ENCODE data around the gene ZMYND11.
"Not testable (repeated sequence)": the region's sequence is repeated elsewhere in the genome, so short reads cannot be mapped to it uniquely, and the experiment has no call there.

Gene ZMYND11

GRCh38 chr10:260819-261429 lies 125.7 kb downstream of the ZMYND11 start:
- no peak for FAIRE-seq

- FAIRE-seq, result not testable (repeated sequence)
Observed at GRCh38 chr10:264160-265073, 129.2 kb downstream of the ZMYND11 start.

GRCh38 chr10:265074-265440 lies 129.8 kb downstream of the ZMYND11 start:
- FAIRE-seq, result not testable (repeated sequence)

DNA sequence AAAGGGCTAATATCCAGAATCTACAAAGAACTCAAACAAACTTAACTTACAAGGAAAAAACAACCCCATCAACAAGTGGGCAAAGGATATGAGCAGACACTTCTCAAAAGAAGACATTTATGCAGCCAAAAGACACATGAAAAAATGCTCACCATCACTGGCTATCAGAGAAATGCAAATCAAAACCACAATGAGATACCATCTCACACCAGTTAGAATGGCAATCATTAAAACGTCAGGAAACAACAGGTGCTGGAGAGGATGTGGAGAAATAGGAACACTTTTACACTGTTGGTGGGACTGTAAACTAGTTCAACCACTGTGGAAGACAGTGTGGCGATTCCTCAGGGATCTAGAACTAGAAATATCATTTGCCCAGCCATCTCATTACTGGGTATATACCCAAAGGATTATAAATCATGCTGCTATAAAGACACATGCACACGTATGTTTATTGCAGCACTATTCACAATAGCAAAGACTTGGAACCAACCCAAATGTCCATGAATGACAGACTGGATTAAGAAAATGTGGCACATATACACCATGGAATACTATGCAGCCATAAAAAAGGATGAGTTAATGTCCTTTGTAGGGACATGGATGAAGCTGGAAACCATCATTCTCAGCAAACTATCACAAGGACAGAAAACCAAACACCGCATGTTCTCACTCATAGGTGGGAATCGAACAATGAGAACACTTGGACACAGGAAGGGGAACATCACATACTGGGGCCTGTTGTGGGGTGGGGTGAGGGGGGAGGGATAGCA lies 130.7 kb downstream of the ZMYND11 start:
- FAIRE-seq, result not testable (repeated sequence)

DNA sequence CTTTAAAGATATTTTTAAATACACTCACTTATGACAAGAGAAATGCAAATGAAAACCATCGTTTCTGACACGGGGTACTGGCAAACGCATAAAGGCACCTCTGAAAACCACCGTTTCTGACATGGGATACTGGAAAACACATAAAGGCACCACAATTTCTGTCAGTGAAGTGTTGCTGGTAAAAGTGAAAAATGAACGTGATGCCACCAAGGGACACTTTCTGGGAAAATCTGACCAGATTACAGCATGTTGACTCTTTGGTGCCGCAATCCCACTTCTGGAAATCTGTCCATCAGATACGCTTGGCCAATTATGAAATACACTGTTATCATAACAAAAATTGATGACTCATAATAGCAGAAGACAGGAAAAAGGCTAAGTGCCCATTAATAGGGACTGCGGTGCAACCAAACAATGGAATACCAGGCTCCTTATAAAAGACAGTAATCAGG lies 131.7 kb downstream of the ZMYND11 start:
- FAIRE-seq, result no peak

GRCh38 chr10:267705-268104 lies 132.4 kb downstream of the ZMYND11 start:
- FAIRE-seq, result no peak

DNA sequence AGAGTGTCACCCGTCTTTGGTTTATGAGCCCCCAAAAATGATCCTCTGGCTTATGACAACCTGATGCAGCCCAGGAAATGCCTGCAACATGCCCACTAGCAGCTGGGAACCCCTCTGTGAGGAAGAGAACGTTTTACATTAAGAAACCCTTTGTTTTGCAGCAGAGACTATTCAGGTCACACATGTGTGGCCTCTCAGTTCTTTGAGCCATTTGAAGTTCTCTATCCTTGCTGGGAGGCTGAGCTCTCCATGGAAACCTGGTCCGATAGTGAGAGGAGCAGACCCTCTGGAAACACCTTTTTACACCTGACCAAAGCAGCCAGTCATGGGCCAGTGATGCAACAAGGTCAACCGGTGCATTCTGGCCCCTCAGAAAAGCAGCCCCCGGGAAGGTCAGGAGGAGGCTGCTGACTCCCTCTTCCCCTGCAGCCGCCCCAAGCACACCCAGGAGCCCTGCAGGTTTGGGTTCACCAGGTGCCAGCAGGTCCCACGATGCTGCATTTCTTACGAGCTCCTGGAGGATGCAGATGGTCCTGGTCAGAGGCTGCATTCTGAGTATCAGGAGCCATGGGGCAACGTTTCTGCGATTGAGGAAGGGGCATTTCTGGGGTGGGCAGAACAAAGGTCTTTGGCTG lies 134.3 kb downstream of the ZMYND11 start:
- FAIRE-seq, result no peak

DNA sequence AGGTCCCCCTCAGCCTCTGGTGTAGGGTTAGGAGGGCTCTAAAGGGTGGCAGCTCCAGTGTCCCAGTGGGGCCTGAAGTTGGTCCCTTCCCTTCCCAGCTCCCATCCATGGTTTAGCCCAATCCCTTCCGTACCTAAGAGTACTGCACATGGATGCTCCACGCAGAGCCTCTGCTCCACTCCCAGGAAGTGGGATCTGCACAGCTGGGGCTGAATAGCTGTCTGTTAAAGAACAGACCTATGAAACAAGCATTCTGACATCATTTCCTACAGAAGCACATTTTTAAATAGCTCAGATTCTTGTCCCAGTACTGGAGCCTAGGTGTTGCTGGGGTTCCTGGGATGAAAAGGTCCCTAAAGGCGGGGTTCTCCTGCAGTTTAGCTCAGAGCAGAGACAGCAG lies 135.9 kb downstream of the ZMYND11 start:
- no peak for FAIRE-seq

GRCh38 chr10:271722-272121 lies 136.5 kb downstream of the ZMYND11 start:
- FAIRE-seq, result no peak

GRCh38 chr10:273088-273487 lies 137.8 kb downstream of the ZMYND11 start:
- no peak for FAIRE-seq

DNA sequence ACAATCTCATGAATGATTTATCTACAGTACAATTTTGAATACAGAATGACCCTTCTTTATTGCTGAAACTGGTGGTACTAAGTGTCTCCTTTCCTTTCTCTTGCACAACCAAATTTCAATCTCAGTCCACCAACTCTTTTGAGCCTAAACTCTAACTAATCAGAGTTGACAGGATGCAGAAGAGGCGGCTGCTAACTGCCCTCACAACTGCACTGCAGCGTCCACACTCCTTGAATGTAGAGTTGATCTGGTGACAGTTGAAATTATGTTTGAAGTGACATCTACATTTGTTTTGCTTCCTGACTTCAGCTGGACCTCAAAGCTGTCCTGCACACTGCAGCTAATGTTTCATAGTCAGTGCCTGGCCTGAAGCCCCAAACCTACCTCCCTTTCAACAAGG lies 139.6 kb downstream of the ZMYND11 start:
- no peak for FAIRE-seq

GRCh38 chr10:275680-276079 lies 140.4 kb downstream of the ZMYND11 start:
- no peak for FAIRE-seq

DNA sequence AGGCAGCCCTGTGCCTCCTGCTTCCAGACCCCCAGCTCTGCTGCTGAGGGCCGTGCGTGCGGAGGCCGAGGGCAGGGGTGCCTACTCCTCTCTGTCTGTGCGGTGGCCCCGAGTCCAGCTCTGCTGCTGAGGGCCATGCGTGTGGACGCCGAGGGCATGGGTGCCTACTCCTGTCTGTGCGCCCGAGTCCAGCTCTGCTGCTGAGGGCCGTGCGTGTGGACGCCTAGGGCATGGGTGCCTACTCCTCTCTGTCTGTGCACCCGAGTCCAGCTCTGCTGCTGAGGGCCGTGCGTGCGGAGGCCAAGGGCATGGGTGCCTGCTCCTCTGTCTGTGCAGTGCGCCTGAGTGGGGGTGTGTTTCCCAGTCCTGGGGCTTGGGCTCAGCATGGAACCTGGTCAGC lies 142.7 kb downstream of the ZMYND11 start:
- no peak for FAIRE-seq

DNA sequence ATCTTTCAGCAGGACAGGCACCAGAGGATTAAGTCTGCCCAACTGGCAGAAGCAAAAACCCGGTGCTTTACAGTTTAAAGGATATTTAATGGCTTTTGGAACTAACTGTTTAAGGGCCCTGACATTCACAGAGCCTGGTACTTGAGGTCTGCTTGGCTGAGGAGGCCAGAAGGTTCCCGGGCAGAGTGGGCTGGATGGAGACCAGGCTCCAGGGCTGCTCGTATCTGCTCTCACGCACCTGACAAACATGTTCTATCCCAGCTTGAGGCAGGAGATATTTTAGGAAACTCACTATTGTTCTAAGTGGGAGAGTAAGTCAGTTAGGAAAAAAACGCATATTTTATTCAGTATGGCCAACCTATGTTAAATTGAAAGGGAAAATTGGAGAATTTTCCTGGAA lies 143.5 kb downstream of the ZMYND11 start:
- FAIRE-seq, result no peak

DNA sequence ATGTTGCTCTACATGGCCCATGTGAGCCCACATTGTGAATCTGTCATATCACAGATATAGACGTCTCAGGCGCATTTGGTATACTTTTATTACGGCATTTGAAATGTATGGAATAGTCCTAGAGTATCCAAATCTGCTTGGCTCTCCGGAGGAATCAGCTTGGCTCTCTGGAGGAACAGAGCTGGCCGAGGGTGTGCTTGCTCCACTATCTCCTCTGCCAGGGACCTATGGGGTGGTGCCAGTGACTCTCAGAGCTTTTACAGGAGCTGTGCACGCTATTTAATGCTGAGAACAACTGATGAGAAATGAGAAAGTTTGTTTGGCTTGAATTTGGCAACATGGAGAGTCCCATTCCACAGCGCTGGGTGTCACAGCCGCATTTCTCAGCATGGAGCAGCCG lies 144.0 kb downstream of the ZMYND11 start:
- FAIRE-seq, result no peak

DNA sequence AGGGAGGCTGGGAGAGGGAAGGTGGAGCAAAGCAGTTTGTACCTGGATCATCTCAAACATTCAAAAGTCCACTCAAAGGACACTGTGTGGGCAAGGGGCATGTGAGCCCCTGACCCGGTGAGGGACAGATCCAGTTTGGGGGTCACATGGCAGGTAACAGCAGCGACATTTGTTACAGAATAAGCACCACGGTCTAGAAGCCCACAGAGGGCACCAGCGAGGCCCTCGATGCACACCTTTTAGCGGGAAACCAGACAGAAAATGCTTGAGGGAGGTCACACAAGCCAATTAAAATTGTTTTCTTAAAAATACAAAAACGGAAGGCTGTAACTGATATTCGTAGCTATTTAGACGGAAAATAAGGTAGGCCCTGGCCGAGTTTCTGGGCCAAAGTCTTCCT lies 144.4 kb downstream of the ZMYND11 start:
- FAIRE-seq, result no peak

DNA sequence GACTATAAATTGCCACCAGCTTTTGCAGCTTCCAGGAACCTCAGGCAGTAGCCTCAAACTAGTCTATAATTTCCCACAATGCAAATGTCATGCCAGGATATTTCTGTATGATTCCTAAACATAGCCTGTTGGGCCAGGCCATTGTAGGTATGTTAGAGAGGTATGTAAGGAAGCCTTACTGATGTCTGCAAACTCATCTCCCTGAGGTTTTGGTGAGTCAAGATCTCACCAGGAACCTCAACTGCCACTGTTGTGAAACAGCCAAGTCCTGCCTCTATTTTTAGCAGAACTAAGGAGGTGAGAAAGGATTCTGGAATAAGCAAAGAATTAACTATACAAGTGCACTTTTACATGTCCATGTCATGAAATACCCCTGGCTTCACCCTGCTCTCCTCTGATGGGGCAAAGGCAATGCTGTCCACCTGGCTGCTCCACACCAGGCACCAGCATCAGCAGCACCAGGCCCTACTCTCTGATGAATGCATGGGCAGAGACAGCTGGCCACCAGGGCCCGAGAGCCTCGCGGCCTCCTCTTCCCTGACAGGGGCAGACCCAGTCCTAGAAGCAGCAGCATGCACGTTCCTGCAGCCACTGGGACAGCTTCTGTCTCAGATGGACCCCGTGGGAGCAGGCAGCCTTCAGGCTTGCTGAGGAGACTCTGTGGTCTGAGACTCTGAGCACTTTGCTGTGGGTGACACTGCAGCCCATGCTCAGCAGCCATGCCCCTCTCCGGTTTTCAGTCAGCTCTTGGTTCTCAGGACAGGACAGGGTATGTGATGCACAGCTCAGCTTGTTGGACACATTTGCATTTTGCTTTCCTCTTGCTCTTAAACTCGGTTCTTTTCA lies 147.3 kb downstream of the ZMYND11 start:
- no peak for FAIRE-seq

GRCh38 chr10:283140-283479 lies 147.9 kb downstream of the ZMYND11 start:
- no peak for FAIRE-seq

GRCh38 chr10:283916-284356 lies 148.7 kb downstream of the ZMYND11 start:
- FAIRE-seq, result no peak

- FAIRE-seq, result no peak
Observed at GRCh38 chr10:285216-285615, 150.0 kb downstream of the ZMYND11 start.

GRCh38 chr10:287026-287709 lies 151.9 kb downstream of the ZMYND11 start:
- no peak for FAIRE-seq

GRCh38 chr10:287814-288213 lies 152.6 kb downstream of the ZMYND11 start:
- FAIRE-seq, result no peak
